Measurements from ENCODE around the gene LUC7L.
"Not testable (repeated sequence)": the region's sequence is repeated elsewhere in the genome, so short reads cannot be mapped to it uniquely, and the experiment has no call there.

Gene LUC7L

GRCh38 chr16:230351-230750 lies 1.1 kb upstream of the LUC7L start:
- DNase-seq (ENCODE audit: low read depth) = not testable (repeated sequence)

DNA sequence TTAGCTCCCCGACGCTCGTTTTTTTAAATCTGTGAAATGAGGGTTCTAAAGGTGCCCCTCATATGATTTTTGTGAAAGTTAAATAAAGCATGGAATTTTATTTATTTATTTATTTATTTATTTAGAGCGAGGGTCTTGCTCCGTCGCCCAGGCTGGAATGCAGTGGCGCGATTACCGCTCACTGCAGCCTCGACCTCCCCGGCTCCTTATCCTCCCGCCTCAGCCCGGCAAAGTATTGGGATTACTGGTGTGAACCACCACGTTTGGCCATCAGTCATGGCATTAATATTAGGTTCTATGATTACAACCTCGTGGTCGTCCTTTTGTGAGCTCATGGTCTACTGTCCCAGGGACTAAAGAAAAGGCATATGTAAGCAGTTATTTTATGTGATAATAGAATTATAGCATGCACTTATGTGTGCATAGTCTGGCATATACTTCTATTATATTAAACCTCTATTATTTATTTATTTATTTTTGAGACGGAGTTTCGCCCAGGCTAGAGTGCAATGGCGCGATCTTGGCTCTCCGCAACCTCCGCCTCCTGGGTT lies 557 bp upstream of the LUC7L start:
- no peak for DNase-seq (ENCODE audit: low read depth)

DNA sequence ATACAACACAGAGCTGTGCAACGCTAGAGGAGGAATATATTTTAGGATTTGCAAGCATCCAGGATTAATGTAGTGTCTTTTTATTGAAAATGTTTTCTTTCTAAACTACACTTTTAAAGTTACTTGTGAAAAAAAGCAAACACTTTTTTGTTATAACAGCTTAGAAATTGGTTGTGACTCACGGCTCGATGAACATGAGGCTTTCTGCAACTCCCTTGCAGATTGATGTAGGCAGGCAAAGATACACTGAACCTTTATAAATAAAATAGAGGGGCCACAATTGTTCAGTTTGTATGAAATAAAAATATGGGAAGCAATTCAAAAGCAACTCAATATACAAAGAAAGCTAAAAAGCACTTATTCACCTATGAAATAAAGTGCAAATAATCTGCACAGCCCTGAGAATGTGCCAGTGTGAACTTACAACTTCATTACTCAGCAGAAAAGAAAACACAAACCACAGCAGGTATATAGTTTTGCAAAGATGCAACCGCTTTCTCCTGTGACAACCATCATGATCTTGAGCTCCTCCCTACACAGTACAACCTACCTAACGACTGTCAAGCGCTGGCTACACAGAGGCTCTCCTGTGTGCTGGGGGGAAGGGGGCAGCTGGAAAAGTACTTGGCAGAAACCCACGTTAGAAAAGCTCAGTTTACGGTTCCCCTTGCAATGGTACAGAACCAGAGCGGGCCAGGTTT lies 948 bp downstream of the LUC7L start:
- no peak for DNase-seq (ENCODE audit: low read depth)

- no peak for DNase-seq (ENCODE audit: low read depth)
Observed at GRCh38 chr16:220021-220420, 9.2 kb downstream of the LUC7L start.

GRCh38 chr16:212999-213398 lies 16.2 kb downstream of the LUC7L start:
- no peak for DNase-seq (ENCODE audit: low read depth)

DNA sequence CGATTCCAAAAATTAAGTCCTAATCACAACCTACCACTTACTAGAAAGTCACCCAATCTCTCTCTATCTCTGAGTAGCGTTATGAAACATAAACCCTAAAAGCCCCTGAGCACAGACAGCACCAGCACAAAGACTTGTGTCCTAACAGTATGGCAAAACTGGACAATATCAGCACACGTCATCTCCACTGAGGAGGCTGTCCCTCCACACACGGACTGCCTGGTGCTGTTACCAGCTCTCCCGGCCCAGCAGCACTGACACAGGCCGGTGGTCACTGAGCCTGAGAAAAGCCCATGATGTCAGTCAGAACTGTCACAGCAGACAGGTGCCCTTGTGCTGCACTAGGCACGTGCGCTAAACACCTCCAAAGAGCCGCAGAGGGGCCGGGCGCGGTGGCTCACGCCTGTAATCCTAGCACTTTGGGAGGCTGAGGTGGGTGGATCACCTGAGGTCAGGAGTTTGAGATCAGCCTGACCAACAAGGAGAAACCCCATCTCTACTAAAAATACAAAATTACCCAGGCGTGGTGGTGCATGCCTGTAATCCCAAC lies 17.5 kb downstream of the LUC7L start:
- DNase-seq (ENCODE audit: low read depth) = not testable (repeated sequence)

DNA sequence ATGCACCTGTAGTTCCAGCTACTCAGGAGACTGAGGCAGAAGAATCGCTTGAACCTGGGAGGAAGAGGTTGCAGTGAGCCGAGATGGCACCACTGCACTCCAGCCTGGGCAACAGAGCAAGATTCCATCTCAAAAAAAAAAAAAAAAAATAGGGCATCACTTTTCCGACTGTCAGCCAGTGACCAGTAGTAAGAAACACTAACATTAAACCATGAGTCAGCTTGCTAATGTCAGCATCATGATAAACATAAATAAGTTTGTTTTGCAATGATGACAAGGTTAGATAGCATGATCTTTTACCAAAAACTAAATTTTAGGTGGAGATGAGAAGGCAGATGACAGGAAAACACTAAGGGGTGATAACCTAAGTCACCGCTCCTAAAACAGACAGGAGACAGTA lies 19.9 kb downstream of the LUC7L start:
- DNase-seq (ENCODE audit: low read depth) = not testable (repeated sequence)

DNA sequence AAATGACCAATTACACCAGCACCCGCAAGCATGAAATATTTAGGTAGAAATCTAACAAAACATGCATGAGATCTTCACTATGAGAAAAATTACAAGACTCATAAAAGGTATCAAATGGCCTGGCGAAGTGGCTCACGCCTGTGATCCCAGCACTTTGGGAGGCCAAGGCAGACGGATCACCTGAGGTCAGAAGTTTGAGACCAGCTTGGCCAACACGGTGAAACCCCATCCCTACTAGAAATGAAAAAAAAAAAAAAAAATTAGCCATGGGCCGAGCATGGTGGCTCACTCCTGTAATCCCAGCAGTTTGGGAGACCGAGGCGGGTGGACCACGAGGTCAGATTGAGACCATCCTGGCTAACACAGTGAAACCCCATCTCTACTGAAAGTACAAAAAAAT lies 25.2 kb downstream of the LUC7L start:
- not testable (repeated sequence) for DNase-seq (ENCODE audit: low read depth)

- no peak for DNase-seq (ENCODE audit: low read depth)
Observed at GRCh38 chr16:203246-203645, 26.0 kb downstream of the LUC7L start.

- no peak for DNase-seq (ENCODE audit: low read depth)
Observed at GRCh38 chr16:200388-200787, 28.9 kb downstream of the LUC7L start.

GRCh38 chr16:194516-194915 lies 34.7 kb downstream of the LUC7L start:
- no peak for DNase-seq (ENCODE audit: low read depth)

DNA sequence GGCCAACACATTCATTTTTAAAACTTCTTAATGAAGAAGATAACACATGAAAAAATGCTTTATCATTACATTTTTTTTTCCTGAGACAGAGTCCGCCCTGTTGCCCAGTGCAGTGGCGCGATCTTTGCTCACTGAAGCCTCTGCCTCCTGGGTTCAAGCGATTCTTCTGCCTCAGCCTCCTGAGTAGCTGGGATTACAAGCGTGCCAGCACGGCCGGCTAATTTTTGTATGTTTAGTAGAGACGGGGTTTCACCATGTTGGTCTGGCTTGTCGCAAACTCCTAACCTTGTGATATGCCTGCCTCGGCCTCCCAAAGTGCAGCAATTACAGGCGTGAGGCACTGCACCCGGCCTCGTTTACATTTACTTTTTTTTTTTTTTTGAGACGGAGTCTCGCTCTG lies 35.8 kb downstream of the LUC7L start:
- DNase-seq (ENCODE audit: low read depth) = no peak

GRCh38 chr16:192686-193085 lies 36.6 kb downstream of the LUC7L start:
- DNase-seq (ENCODE audit: low read depth) = no peak

- no peak for DNase-seq (ENCODE audit: low read depth)
Observed at GRCh38 chr16:191831-192230, 37.4 kb downstream of the LUC7L start.

- DNase-seq (ENCODE audit: low read depth) = no peak
Observed at GRCh38 chr16:189604-190186, 39.6 kb downstream of the LUC7L start.

- DNase-seq (ENCODE audit: low read depth) = no peak
Observed at GRCh38 chr16:188674-189073, 40.6 kb downstream of the LUC7L start.

GRCh38 chr16:187330-187729 lies 41.9 kb downstream of the LUC7L start:
- no peak for DNase-seq (ENCODE audit: low read depth)

- DNase-seq (ENCODE audit: low read depth) = no peak
Observed at GRCh38 chr16:185691-186090, 43.6 kb downstream of the LUC7L start.

GRCh38 chr16:185213-185612 lies 44.0 kb downstream of the LUC7L start:
- DNase-seq (ENCODE audit: low read depth) = no peak

- no peak for DNase-seq (ENCODE audit: low read depth)
Observed at GRCh38 chr16:183005-183404, 46.2 kb downstream of the LUC7L start.

- no peak for DNase-seq (ENCODE audit: low read depth)
Observed at GRCh38 chr16:181565-182021, 47.7 kb downstream of the LUC7L start.

GRCh38 chr16:180681-181564 lies 48.3 kb downstream of the LUC7L start:
- peak; percentile 74 for DNase-seq (ENCODE audit: low read depth)

Data from activated gamma-delta T cell treated with anti-CD3 and anti-CD28 coated beads, Interleukin-2, amount 50 U/mL, for 16 hours (primary cell).